HCT116 (cell line): ENCODE data around the gene CDHR5. TPM values are rescaled to one million over a fixed set of nuclear protein-coding genes. Genes with fewer than 3 reads are reported as not detected.

Source experiments
- ATAC-seq: fragments of 200-7000 bp; cut with Tn5 transposase; 2 replicates; pipeline ENCODE4 v1.9.1; 2020; ENCODE audit warnings: mild to moderate bottlenecking, moderate library complexity
- BruUV-seq: library from RNA; stranded (reverse); fragments of 400-500 nt; replicated peaks from 2 replicates; lab custom pipeline; 2021; lab: Mats Ljungman, UMichigan
- CTCF ChIA-PET: fragments of 300-600 bp; sonication (Branson Sonifier 250); formaldehyde crosslinking; loops from one replicate; lab custom pipeline; 2021; ENCODE audit warnings: antibody characterized with exemption; lab: Charles Lee
- POLR2A ChIA-PET: fragments of 300-600, 350-600 bp; sonication (Branson Sonifier 250); formaldehyde crosslinking; loops from one replicate; lab custom pipeline; 2021; ENCODE audit warnings: antibody characterized with exemption; lab: Charles Lee
- RAD21 ChIA-PET, 2 experiments: fragments of 300-600 bp; sonication (Branson Sonifier 250); formaldehyde crosslinking; loops; one replicate each; lab custom pipeline; 2023; ENCODE audit warnings: low total read pairs in 2 of 2; ENCODE audit not compliant: uncharacterized antibody in 2 of 2, unreplicated experiment in 2 of 2, low non-redundant PET in 1 of 2; lab: Charles Lee
- DNase-seq: peaks from one replicate; pipeline ENCODE4 v3.0.0-alpha.2; 2010; ENCODE audit warnings: low read depth, low spot score
- H2AFZ ChIP-seq: fragments of 200-600 bp; shearing (Covaris generic), sonication (generic); 2 replicates; pipeline ENCODE4 v1.6.1; 2017; ENCODE audit warnings: low read depth, mixed run types, mixed read lengths, antibody characterized with exemption, low read length; ENCODE audit not compliant: poor library complexity, severe bottlenecking
- H3K27ac ChIP-seq: 2 replicates; pipeline ENCODE4 v1.5.1; 2012; ENCODE audit warnings: low read depth, low read length
- H3K27me3 ChIP-seq: fragments of 200-600 bp; sonication (generic); 2 replicates; pipeline ENCODE4 v1.6.1; 2016; ENCODE audit warnings: mixed run types, low read length, mixed read lengths; ENCODE audit not compliant: insufficient read depth
- H3K36me3 ChIP-seq, 2 experiments: fragments of 200-500 bp in 1 of 2; fragments of 200-600 bp in 1 of 2; sonication (Bioruptor generic) in 1 of 2; sonication (generic) in 1 of 2; 2 replicates each; pipeline versions ENCODE4 v1.5.1 to v1.6.1; 2014 to 2016; ENCODE audit warnings: low read length in 2 of 2, inconsistent platforms in 1 of 2, mixed read lengths in 1 of 2, mixed run types in 1 of 2; ENCODE audit not compliant: insufficient read depth in 2 of 2, control insufficient read depth in 1 of 2
- H3K4me1 ChIP-seq, 2 experiments: fragments of 200-600 bp in 1 of 2; sonication (generic) in 1 of 2; 2 replicates each; pipeline versions ENCODE4 v1.5.1 to v1.6.1; 2012 to 2017; ENCODE audit warnings: low read length in 2 of 2, inconsistent platforms in 1 of 2, mild to moderate bottlenecking in 1 of 2, mixed read lengths in 1 of 2, mixed run types in 1 of 2, moderate library complexity in 1 of 2; ENCODE audit not compliant: insufficient read depth in 2 of 2, control insufficient read depth in 1 of 2
- H3K4me2 ChIP-seq: fragments of 200-600 bp; sonication (generic); 2 replicates; pipeline ENCODE4 v1.6.1; 2017; ENCODE audit warnings: mixed run types, low read length, mixed read lengths
- H3K4me3 ChIP-seq, 2 experiments: fragments of 200-600 bp in 1 of 2; sonication (generic) in 1 of 2; replicated peaks in 1 of 2; 2 replicates each; pipeline ENCODE4 v1.5.1; 2011 to 2016; ENCODE audit warnings: low read length in 2 of 2, control low read depth in 1 of 2, low read depth in 1 of 2, mild to moderate bottlenecking in 1 of 2, mixed read lengths in 1 of 2, mixed run types in 1 of 2
- H3K79me2 ChIP-seq: fragments of 200-600 bp; sonication (generic); 2 replicates; pipeline ENCODE4 v1.6.1; 2017; ENCODE audit warnings: mild to moderate bottlenecking, mixed run types, low read length, moderate library complexity, mixed read lengths; ENCODE audit not compliant: insufficient read depth
- H3K9ac ChIP-seq: fragments of 200-600 bp; sonication (generic); 2 replicates; pipeline ENCODE4 v1.6.1; 2016; ENCODE audit warnings: low read length, mixed read lengths
- H3K9me2 ChIP-seq: fragments of 200-600 bp; sonication (generic), shearing (Covaris generic); 2 replicates; pipeline ENCODE4 v1.6.1; 2017; ENCODE audit warnings: mixed run types, mild to moderate bottlenecking, moderate library complexity; ENCODE audit not compliant: insufficient read depth
- H3K9me3 ChIP-seq, 2 experiments: fragments of 200-500 bp in 1 of 2; fragments of 200-600 bp in 1 of 2; sonication (Bioruptor generic) in 1 of 2; sonication (generic) in 1 of 2; 2 replicates each; pipeline ENCODE4 v1.6.1; 2014 to 2017; ENCODE audit warnings: low read length in 2 of 2, mixed read lengths in 2 of 2, inconsistent platforms in 1 of 2, low read depth in 1 of 2, mild to moderate bottlenecking in 1 of 2, mixed run types in 1 of 2, moderate library complexity in 1 of 2; ENCODE audit not compliant: control insufficient read depth in 1 of 2, insufficient read depth in 1 of 2
- H4K20me1 ChIP-seq: fragments of 200-600 bp; sonication (generic), shearing (Covaris generic); 2 replicates; pipeline ENCODE4 v1.6.1; 2017; ENCODE audit warnings: mixed run types, mild to moderate bottlenecking, moderate library complexity; ENCODE audit not compliant: insufficient read depth
- CBX3 ChIP-seq: IDR thresholded peaks from 2 replicates; pipeline ENCODE4 v1.6.1; 2012; ENCODE audit warnings: low read depth
- CEBPB ChIP-seq: IDR thresholded peaks from 2 replicates; pipeline ENCODE4 v1.6.1; 2012; ENCODE audit warnings: low read depth
- ELF1 ChIP-seq: IDR thresholded peaks from 2 replicates; pipeline ENCODE4 v1.6.1; 2012; ENCODE audit warnings: low read depth, borderline replicate concordance
- FOSL1 ChIP-seq: IDR thresholded peaks from 2 replicates; pipeline ENCODE4 v1.6.1; 2012; ENCODE audit warnings: low read depth
- POLR2A ChIP-seq: IDR thresholded peaks from 2 replicates; pipeline ENCODE4 v1.7.0; 2011; ENCODE audit warnings: borderline replicate concordance; ENCODE audit not compliant: insufficient read depth, insufficient read length; ENCODE audit errors: extremely low read depth
- POLR2AphosphoS5 ChIP-seq: IDR thresholded peaks from 2 replicates; pipeline ENCODE4 v1.6.1; 2011; ENCODE audit warnings: mild to moderate bottlenecking, low read depth, low read length, moderate library complexity
- SIN3A ChIP-seq: IDR thresholded peaks from 2 replicates; pipeline ENCODE4 v1.6.1; 2012; ENCODE audit warnings: low read depth
- SP1 ChIP-seq: IDR thresholded peaks from 2 replicates; pipeline ENCODE4 v1.6.1; 2012; ENCODE audit warnings: low read depth
- YY1 ChIP-seq: IDR thresholded peaks from 2 replicates; pipeline ENCODE4 v1.6.1; 2011; ENCODE audit warnings: low read length, low read depth, moderate library complexity, mild to moderate bottlenecking; ENCODE audit not compliant: insufficient replicate concordance; ENCODE audit errors: extremely low read depth
- ZBTB33 ChIP-seq: IDR thresholded peaks from 2 replicates; pipeline ENCODE4 v1.6.1; 2011; ENCODE audit warnings: mild to moderate bottlenecking, low read length, moderate library complexity; ENCODE audit not compliant: insufficient replicate concordance; ENCODE audit errors: extremely low read depth
- intact Hi-C: fragments of 100-400 bp; cut with micrococcal nuclease; formaldehyde crosslinking; loops from 2 replicates; pipeline ENCODE4 v1.10.0; 2022
- total RNA-seq: library from RNA; stranded (reverse); gene quantifications from one replicate; pipeline ENCODE4 v1.2.1, GENCODE V29; 2021; ENCODE audit not compliant: unreplicated experiment
- TF ChIP-seq, protein P1 (sequence below): IDR thresholded peaks from 2 replicates; pipeline ENCODE4 v1.6.1; 2012; ENCODE audit warnings: low read depth

Gene CDHR5
- total RNA-seq, 1 experiment from 2014 or later, result not detected

DNA sequence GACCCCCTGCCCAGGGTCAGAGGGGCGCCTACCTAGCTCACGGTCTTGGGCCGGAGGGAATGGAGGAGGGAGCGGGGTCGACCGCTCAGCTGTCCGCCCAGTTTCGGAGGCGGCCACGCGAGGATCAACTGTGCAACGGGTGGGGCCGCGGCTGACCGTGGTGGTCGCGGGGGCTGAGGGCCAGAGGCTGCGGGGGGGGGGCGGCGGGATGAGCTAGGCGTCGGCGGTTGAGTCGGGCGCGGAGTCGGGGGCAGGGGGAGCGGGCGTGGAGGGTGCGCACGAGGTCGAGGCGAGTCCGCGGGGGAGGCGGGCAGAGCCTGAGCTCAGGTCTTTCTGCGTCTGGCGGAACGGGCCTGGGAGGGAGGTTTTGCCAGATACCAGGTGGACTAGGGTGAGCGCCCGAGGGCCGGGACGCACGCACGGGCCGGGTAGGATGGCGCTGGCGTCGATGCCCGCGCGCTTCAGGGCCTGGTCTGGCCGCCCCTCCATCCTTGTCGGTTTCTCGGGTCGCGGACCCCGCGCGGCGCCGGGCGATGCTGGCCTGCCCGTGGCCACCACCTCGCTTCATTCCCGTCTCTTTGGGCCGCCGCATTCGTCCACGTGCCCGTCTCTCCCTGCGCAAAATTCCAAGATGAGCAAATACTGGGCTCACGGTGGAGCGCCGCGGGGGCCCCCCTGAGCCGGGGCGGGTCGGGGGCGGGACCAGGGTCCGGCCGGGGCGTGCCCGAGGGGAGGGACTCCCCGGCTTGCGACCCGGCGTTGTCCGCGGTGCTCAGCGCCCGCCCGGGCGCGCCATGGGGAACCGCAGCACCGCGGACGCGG lies 12.0 kb upstream of the CDHR5 start, which contains the start of gene DRD4:
DRD4 (plus strand) TSS at position 759 of the 822 bp plus-strand sequence; CDS start at position 795, 36 bp downstream.
- Histone ChIP-seq H3K79me2 (no peaks in the 10 kb centered on the region), H2AFZ (no peak within 1 kb of the TSS), H3K36me3 (no peaks in the 10 kb centered on the region; a peak in 1 of 4 replicates), H4K20me1 (no peaks in the 10 kb centered on the region), H3K9me3 (no peaks in the 10 kb centered on the region), H3K4me3 (no peak within 1 kb of the TSS), H3K4me2 (no peak within 1 kb of the TSS), H3K27ac (no peak within 1 kb of the TSS), H3K9me2 (no peaks in the 10 kb centered on the region), H3K27me3 (no peaks in the 10 kb centered on the region), H3K4me1 (no peaks in the 10 kb centered on the region), H3K9ac (no peak within 1 kb of the TSS)
- ATAC-seq, result no peak
- POLR2A ChIA-PET, result no interaction called here
- no TSS peak for BruUV-seq
- intact Hi-C loops, result no loop called here
- DNase-seq, result no peak
- RAD21 ChIA-PET, result no interaction called here
- CTCF ChIA-PET, result no interaction called here
- TF ChIP-seq YY1 (no peak), CEBPB (no peak), FOSL1 (no peak), POLR2A (no peak), SIN3A (no peak), SP1 (no peak), POLR2AphosphoS5 (no peak), ELF1 (no peak), CBX3 (no peak), ZBTB33 (no peak)
- TF ChIP-seq, protein P1, sequence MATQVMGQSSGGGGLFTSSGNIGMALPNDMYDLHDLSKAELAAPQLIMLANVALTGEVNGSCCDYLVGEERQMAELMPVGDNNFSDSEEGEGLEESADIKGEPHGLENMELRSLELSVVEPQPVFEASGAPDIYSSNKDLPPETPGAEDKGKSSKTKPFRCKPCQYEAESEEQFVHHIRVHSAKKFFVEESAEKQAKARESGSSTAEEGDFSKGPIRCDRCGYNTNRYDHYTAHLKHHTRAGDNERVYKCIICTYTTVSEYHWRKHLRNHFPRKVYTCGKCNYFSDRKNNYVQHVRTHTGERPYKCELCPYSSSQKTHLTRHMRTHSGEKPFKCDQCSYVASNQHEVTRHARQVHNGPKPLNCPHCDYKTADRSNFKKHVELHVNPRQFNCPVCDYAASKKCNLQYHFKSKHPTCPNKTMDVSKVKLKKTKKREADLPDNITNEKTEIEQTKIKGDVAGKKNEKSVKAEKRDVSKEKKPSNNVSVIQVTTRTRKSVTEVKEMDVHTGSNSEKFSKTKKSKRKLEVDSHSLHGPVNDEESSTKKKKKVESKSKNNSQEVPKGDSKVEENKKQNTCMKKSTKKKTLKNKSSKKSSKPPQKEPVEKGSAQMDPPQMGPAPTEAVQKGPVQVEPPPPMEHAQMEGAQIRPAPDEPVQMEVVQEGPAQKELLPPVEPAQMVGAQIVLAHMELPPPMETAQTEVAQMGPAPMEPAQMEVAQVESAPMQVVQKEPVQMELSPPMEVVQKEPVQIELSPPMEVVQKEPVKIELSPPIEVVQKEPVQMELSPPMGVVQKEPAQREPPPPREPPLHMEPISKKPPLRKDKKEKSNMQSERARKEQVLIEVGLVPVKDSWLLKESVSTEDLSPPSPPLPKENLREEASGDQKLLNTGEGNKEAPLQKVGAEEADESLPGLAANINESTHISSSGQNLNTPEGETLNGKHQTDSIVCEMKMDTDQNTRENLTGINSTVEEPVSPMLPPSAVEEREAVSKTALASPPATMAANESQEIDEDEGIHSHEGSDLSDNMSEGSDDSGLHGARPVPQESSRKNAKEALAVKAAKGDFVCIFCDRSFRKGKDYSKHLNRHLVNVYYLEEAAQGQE, result no peak
